K562 treated with DMSO at 1 percent for 48 hours (cell line): ENCODE results near the gene NCOA6. TPM values are rescaled to one million over a fixed set of nuclear protein-coding genes. Genes with fewer than 3 reads are reported as not detected.

Source experiments
- total RNA-seq: library from RNA; unstranded; fragments of 300-600 nt; gene quantifications from 2 replicates; pipeline ENCODE4 v1.2.3, GENCODE V29; 2022; ENCODE audit warnings: low replicate concordance; ENCODE audit errors: extremely low read depth

NCOA6 gene
- total RNA-seq: not detected in 2 replicates

DNA sequence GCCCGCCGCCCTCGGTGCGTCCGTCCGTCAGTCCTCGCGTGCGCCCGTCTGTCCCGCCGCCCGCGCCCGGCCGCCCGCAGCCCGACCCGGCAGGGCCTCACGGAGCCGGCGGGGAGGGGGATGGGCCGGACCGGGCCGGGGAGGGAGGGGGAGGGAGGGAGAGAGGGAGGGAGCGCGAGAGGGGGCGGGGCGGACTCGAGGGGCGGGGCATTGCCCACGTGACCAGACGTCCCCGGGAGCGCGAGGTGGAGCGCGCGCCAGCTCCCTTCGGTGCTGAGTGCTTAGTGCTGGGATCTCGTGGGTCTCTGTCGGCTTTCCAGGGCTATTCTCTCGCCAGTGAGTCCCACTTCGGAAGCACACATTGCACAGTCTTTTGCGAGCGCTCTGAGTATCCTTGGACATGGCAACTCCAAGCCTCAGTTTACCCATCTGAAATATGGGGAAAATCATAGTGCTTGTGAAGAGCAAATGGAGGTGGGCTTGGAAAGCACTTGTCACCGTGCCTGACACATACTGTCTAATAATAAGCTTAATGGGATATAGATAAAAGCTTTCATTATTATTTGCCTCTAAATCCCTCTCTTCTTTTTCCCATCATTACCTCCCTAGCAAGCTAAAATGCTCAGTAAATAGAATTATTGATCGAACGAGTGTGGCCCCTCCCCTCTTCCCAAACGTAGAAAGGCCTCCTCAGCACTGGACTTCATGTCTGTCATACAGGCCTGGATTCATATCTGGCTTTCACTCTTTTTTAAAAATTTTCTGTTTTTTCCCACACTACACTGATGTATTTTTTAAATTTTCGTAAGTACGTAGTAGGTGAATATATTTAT lies at the start of gene NCOA6:
TSS of gene NCOA6 (minus strand) at position 122 of the 833 bp plus-strand sequence. CDS start 43,296 bp downstream, outside the sequence.

DNA sequence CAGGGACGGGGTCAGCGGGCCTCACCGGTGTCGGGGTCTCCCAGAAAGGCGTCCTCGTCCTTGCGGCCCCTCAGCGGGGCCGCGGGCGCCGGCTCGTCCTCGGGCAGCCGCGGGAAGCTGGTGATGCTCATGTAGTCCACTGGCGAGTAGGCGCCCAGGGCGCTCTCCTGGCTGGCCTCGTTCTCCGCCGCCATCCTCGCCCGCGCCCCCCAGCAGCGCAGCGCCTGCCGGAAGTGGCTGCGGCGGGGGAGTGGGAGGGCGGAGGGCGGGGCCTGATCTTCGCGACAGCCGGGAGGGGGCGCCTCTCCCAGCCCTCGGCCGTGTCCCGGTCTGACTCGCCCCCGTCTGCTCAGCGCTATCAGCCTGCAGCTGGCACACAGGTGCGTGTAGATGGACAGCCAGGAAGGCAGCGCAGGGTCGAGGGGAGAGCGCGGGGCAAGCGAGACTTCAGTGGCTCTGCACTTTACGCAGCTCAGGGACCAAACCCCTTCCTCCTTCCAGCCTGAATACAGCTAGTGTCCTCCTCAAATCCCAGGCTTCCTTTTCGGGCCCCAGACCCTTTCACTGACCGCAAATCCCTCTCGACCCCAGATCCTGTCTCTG lies 47.3 kb upstream of the NCOA6 start, which contains the start of gene GGT7:
TSS of gene GGT7 (minus strand) at position 235 of the 603 bp plus-strand sequence. CDS start at position 194, 41 bp downstream.

DNA sequence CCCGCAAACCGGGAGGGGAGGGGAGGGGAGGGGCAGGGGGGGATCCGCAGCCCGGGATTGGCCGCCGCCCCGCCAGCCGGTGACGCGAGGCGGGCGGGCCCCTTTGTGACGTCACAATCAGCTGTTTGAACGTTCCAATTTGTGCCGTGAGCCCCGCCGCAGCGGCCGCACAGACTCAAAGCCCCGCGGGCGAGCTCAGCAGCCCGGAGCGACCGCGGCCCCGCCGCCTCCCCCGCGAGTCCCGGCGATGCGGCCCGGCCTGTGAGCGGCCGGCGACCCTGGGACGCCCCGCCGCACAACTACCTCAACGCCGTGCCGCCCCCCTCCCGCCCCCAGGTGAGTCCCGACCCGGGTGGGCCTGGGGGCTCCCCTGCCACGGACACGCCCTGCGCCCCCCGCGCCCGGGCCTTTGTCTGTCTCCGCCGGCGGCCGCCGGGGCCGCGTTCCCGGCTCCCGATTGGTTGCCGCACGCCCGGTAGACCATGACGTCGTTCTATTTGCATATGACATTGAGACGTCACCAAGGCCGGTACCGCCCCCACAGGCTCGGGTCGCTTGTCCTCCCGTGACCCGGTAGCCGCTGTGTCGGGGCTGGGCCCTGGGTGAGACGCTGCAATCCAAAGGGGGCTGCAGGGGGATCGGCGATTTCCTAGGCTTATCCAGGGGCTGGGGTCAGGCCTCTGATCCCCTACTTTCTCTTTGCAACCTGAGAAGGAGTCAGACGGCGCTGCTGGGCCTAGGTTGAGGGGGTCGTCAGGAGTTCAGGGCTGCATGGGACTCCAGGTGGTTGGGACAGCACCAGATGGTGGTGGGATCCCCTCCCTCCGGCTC lies 121.1 kb downstream of the NCOA6 start, which contains the start of gene TP53INP2:
TSS of gene TP53INP2 (plus strand) at position 168 of the 831 bp plus-strand sequence. CDS start 4,396 bp downstream, outside the sequence.

DNA sequence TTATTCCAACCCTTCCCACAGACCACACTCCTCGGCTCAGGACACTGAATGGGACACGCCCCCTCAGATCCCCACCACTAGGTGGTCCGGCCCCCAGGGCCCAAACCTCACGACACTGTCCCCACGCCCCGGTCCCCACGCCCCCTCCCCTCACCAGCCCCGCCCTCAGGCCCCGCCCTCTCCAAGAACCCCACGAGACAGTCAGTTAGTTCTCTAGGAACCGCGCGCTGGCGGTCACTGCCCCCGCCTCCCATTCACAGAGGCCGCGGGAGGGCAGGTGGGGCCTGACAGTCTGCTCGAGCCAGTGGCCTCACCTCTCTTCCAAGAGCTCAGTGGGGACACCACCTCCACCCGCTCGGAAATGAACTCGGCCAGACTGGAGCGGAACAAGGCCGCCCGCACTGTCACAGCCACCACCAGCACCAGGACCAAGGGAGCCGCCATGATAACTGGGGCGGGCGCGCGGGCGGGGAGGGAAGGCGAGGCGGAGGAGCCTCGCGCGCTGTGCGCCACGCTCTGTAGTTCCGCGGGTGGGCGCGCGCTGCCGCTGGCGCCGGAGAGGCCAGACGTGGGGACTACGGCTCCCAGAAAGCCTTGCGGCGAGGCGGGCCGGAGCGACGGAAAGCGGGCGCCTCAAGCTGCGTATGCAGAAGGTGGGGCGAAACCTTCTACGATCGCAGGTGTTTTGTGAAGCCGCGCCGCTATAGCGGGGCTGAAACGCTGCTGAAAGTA lies 148.6 kb downstream of the NCOA6 start, which contains the start of gene PIGU:
TSS of gene PIGU (minus strand) at position 451 of the 732 bp plus-strand sequence. CDS start at position 444, 7 bp downstream.

Other genes with a start within 250 kb of the NCOA6 start
- gene PIGU, start 148.6 kb downstream of the NCOA6 start, total RNA-seq: not detected in 2 replicates
- gene TP53INP2, start 121.3 kb downstream of the NCOA6 start, total RNA-seq: not detected in 2 replicates
- not detected in 2 replicates for gene GGT7, start 47.2 kb upstream of the NCOA6 start, total RNA-seq
- not detected in 2 replicates for gene ACSS2, start 51.0 kb upstream of the NCOA6 start, total RNA-seq
- gene GSS, start 130.2 kb upstream of the NCOA6 start, total RNA-seq: not detected in 2 replicates
- not detected in 2 replicates for gene MYH7B, start 130.2 kb upstream of the NCOA6 start, total RNA-seq